Spleen (tissue), 11 donors: ENCODE results near the gene TLK1. TPM values are rescaled to one million over a fixed set of nuclear protein-coding genes. Genes with fewer than 3 reads are reported as not detected.

Experiments used
- DNase-seq: peaks from one replicate; pipeline ENCODE4 v3.0.0-alpha.2; 2020
- H3K27ac ChIP-seq, 8 donors: fragments of 200-600 bp; sonication (generic) in 7 of 8; 1 replicate in 4 of 8; 2 replicates in 4 of 8; pipeline versions ENCODE4 v1.5.0 to v1.8.0; 2016 to 2021; ENCODE audit warnings: inconsistent platforms in 4 of 8, mild to moderate bottlenecking in 4 of 8, moderate library complexity in 1 of 8
- H3K27me3 ChIP-seq, 7 donors: fragments of 200-600 bp; sonication (generic) in 6 of 7; replicated peaks in 1 of 7; 1 replicate in 4 of 7; 2 replicates in 3 of 7; pipeline versions ENCODE4 v1.5.0 to v1.8.0; 2016 to 2021; ENCODE audit warnings: inconsistent platforms in 3 of 7, mild to moderate bottlenecking in 1 of 7
- H3K36me3 ChIP-seq, 6 donors: fragments of 200-600 bp; sonication (generic) in 5 of 6; 1 replicate in 4 of 6; 2 replicates in 2 of 6; pipeline versions ENCODE4 v1.5.0 to v1.8.0; 2016 to 2021; ENCODE audit warnings: inconsistent platforms in 2 of 6
- H3K4me1 ChIP-seq, 6 donors: fragments of 200-600 bp; sonication (generic) in 5 of 6; 1 replicate in 3 of 6; 2 replicates in 3 of 6; pipeline versions ENCODE4 v1.5.0 to v1.8.0; 2016 to 2021; ENCODE audit warnings: inconsistent platforms in 3 of 6
- H3K4me3 ChIP-seq, 8 donors: fragments of 200-600 bp; sonication (generic) in 7 of 8; 1 replicate in 4 of 8; 2 replicates in 4 of 8; pipeline versions ENCODE4 v1.5.0 to v1.8.0; 2016 to 2021; ENCODE audit warnings: inconsistent platforms in 4 of 8, mild to moderate bottlenecking in 4 of 8, moderate library complexity in 2 of 8
- H3K9me3 ChIP-seq, 8 donors: fragments of 200-600 bp; sonication (generic) in 7 of 8; 1 replicate in 4 of 8; 2 replicates in 4 of 8; pipeline versions ENCODE4 v1.5.0 to v1.8.0; 2016 to 2021; ENCODE audit warnings: inconsistent platforms in 4 of 8
- CTCF ChIP-seq, 11 experiments: fragments of 200-600 bp in 7 of 11; fragments of 450-650 bp in 4 of 11; sonication (generic) in 4 of 11; IDR thresholded peaks in 8 of 11; conservative IDR thresholded peaks in 3 of 11; 1 replicate in 7 of 11; 2 replicates in 4 of 11; pipeline versions ENCODE4 v1.4.0 to v1.8.0; 2016 to 2021; ENCODE audit warnings: antibody characterized with exemption in 11 of 11, inconsistent platforms in 4 of 11, mild to moderate bottlenecking in 1 of 11
- POLR2A ChIP-seq, 3 donors: fragments of 450-650 bp; IDR thresholded peaks; one replicate each; pipeline ENCODE4 v1.5.1; 2017; ENCODE audit warnings: antibody characterized with exemption in 3 of 3, mild to moderate bottlenecking in 1 of 3
- POLR2AphosphoS5 ChIP-seq, 3 donors: sonication (generic); formaldehyde crosslinking; IDR thresholded peaks; one replicate each; pipeline ENCODE4 v1.5.1; 2017; ENCODE audit warnings: antibody characterized with exemption in 3 of 3
- WGBS, 5 donors: extraction: QIAGEN DNeasy Blood & Tissue Kit in 3 of 5; methylation state at CpG; one replicate each; pipeline versions ENCODE4 v1.1.5 to v1.1.7; 2013 to 2018; 5-methylcytosine and 5-hydroxymethylcytosine counted together
- intact Hi-C: fragments of 100-400 bp; cut with DNase I; formaldehyde crosslinking; loops from one replicate; pipeline ENCODE4 v1.15.0; 2023; ENCODE audit warnings: low total_unique reads
- polyA plus RNA-seq, 3 donors: library from polyadenylated mRNA; stranded (reverse); fragments of 200-250 nt; gene quantifications; one replicate each; pipeline ENCODE4 v1.2.1, GENCODE V29; 2013
- total RNA-seq, 7 donors: library from RNA; depleted of rRNA in 3 of 7; stranded (reverse); fragments of >200 nt in 3 of 7; fragmentation: NEBNext Ultra II Directional in 4 of 7; extraction: Animal tissue kit (Norgen Biotek cat#: 25700) in 4 of 7; gene quantifications; one replicate each; pipeline versions ENCODE4 v1.1.0 to v1.2.1, GENCODE V29; 2016 to 2021
- donor health status: healthy with polysubstance abuse.
- donor health status: DM: no; HTN: no; CAD: no; lungs with moderate emphysema.
- donor health status: DM: no; HTN: no; CAD: no.
- donor health status: Bipolar disorder and iron deficiency.
- donor health status: healthy.
- donor health status: DM: no; HTN: no; CAD: no.
- donor health status: DM: yes; HTN: yes; CAD: no.

The TLK1 gene
- total and polyA plus RNA-seq, 10 donors: 19.7 to 100.0 (median 81.7) TPM

DNA sequence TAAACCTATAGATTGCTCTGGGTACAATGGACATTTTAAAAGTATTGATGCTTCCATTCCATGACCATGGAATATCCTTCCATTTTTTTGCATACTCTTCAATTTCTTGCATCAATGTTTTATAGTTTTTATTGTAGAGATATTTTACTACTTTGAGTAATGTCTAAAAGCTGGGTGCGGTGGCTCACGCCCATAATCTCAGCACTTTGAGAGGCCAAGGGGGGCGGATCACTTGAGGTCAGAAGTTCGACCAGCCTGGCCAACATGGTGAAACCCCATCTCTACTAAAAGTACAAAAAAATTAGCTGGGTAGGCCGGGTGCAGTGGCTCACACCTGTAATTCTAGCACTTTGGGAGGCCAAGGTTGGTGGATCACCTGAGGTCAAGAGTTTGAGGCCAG lies 88.5 kb downstream of the TLK1 start:
- no peak for DNase-seq
- no peak overlapping the region for H3K27ac ChIP-seq
- no peaks in the 10 kb centered on the region for H3K27me3 ChIP-seq
- no peak for TF ChIP-seq POLR2A (IDR thresholded peaks at IDR 0.05)
- no peak for TF ChIP-seq POLR2AphosphoS5 (IDR thresholded peaks at IDR 0.05)
- no peak for TF ChIP-seq CTCF (IDR thresholded peaks at IDR 0.05 in 8 of 11, conservative IDR thresholded peaks at IDR 0.05 in 3 of 11)
- H3K4me3 ChIP-seq: no peak overlapping the region
- peaks cover 0 to 9% (median 0%) of the 10 kb centered on the region in 8 donors for H3K9me3 ChIP-seq
- H3K36me3 ChIP-seq: peaks cover 0 to 85% (median 10%) of the 10 kb centered on the region in 6 donors
- H3K4me1 ChIP-seq: no peaks in the 10 kb centered on the region
- 91 to 97% (median 97%) methylated on average over 5 of the region's 5 CpGs for WGBS, 5 donors
- intact Hi-C loops: no loop called here

GRCh38 chr2:171069286-171069956 lies 91.3 kb downstream of the TLK1 start:
- peaks cover 0 to 4% (median 0%) of the 10 kb centered on the region in 6 donors for H3K4me1 ChIP-seq
- intact Hi-C loops: no loop called here
- no peak for DNase-seq
- H3K27ac ChIP-seq: no peak overlapping the region
- no peak overlapping the region for H3K4me3 ChIP-seq
- H3K36me3 ChIP-seq: peaks cover 0 to 58% (median 9%) of the 10 kb centered on the region in 6 donors
- H3K9me3 ChIP-seq: peaks cover 0 to 9% (median 0%) of the 10 kb centered on the region in 8 donors
- H3K27me3 ChIP-seq: no peaks in the 10 kb centered on the region
- 85 to 91% (median 89%) methylated on average over 8 of the region's 8 CpGs for WGBS, 5 donors
- no peak for TF ChIP-seq POLR2A (IDR thresholded peaks at IDR 0.05)

DNA sequence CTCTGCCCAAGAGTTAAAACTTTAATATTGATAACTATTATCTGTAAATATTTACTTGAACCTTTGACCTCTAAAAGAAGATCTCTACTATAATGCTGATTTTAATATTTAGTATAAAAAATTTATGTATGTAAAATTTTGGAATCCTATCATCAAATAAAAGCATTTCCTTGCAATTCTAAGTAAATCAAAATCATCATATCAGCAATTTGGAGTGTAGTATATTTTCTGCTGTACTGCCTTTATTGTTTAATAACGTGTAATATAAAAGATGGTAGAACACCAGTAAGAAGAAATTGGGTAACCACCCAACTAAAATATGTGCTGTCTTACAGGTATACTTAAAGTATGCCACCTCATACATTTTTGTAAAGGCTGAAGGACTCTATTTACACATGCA lies 94.6 kb downstream of the TLK1 start:
- intact Hi-C loops: no loop called here

DNA sequence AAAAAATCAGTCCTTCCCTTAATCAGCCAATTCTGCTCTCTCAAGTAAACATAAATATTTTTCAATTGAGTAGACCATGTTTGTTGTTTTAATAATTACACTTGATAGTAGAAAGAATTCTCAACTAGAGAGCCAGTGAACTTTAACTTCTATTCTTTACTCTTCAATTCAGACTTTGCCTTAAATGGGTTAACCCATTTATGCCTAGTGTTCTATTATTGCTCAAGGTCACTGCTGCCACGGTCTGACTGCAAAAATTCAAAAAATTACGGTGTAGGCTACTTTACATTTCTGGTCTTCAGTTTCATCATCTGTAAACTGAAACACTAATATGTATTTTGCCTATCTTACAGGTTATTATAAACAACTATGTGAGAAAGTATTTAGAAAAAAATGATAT lies 103.1 kb downstream of the TLK1 start:
- H3K36me3 ChIP-seq: peaks cover 0 to 85% (median 29%) of the 10 kb centered on the region in 6 donors
- H3K27ac ChIP-seq: no peak overlapping the region
- H3K27me3 ChIP-seq: no peaks in the 10 kb centered on the region
- H3K9me3 ChIP-seq: no peaks in the 10 kb centered on the region
- TF ChIP-seq CTCF (IDR thresholded peaks at IDR 0.05 in 8 of 11, conservative IDR thresholded peaks at IDR 0.05 in 3 of 11) (no peak), POLR2AphosphoS5 (IDR thresholded peaks at IDR 0.05) (no peak), POLR2A (IDR thresholded peaks at IDR 0.05) (no peak)
- no peak overlapping the region for H3K4me3 ChIP-seq
- WGBS, 5 donors: 63 to 92% (median 70%) methylated on average over 2 of the region's 2 CpGs
- intact Hi-C loops: no loop called here
- DNase-seq: no peak
- H3K4me1 ChIP-seq: peaks cover 0 to 5% (median 0%) of the 10 kb centered on the region in 6 donors

More for the DNA sequence above, 94.6 kb downstream of the TLK1 start:
- TF ChIP-seq POLR2AphosphoS5 (IDR thresholded peaks at IDR 0.05): no peak
- no peak for TF ChIP-seq POLR2A (IDR thresholded peaks at IDR 0.05)
- peaks cover 0 to 28% (median 0%) of the 10 kb centered on the region in 6 donors for H3K36me3 ChIP-seq
- H3K4me1 ChIP-seq: peaks cover 0 to 9% (median 0%) of the 10 kb centered on the region in 6 donors
- H3K4me3 ChIP-seq: no peak overlapping the region
- H3K9me3 ChIP-seq: peaks cover 0 to 9% (median 0%) of the 10 kb centered on the region in 8 donors
- no peak for DNase-seq
- H3K27ac ChIP-seq: no peak overlapping the region
- 84 to 97% (median 95%) methylated on average over 1 of the region's 1 CpG for WGBS, 5 donors
- H3K27me3 ChIP-seq: no peaks in the 10 kb centered on the region

GRCh38 chr2:171056307-171056706 lies 104.4 kb downstream of the TLK1 start:
- no peaks in the 10 kb centered on the region for H3K27me3 ChIP-seq
- H3K9me3 ChIP-seq: no peaks in the 10 kb centered on the region
- DNase-seq: no peak
- H3K27ac ChIP-seq: no peak overlapping the region
- no peak for TF ChIP-seq CTCF (IDR thresholded peaks at IDR 0.05 in 8 of 11, conservative IDR thresholded peaks at IDR 0.05 in 3 of 11)
- TF ChIP-seq POLR2AphosphoS5 (IDR thresholded peaks at IDR 0.05): no peak
- no peak for TF ChIP-seq POLR2A (IDR thresholded peaks at IDR 0.05)
- peaks cover 0 to 98% (median 33%) of the 10 kb centered on the region in 6 donors for H3K36me3 ChIP-seq
- intact Hi-C loops: no loop called here
- WGBS, 5 donors: 73 to 96% (median 92%) methylated on average over 1 of the region's 1 CpG
- H3K4me3 ChIP-seq: no peak overlapping the region
- H3K4me1 ChIP-seq: peaks cover 0 to 5% (median 0%) of the 10 kb centered on the region in 6 donors
